GM18873 (cell line): ENCODE results near the gene FSTL5.

ENCODE experiments used
- ATAC-seq: cut with Tn5 transposase; IDR thresholded peaks from one replicate; pipeline ENCODE4 v1.9.1; 2021; ENCODE audit warnings: mild to moderate bottlenecking, moderate library complexity, moderate number of reproducible peaks; ENCODE audit not compliant: unreplicated experiment, low FRiP score

Gene FSTL5

GRCh38 chr4:161519611-161520010 is 644.2 kb downstream of the FSTL5 start:
- no peak for ATAC-seq

GRCh38 chr4:161517941-161518340 is 645.9 kb downstream of the FSTL5 start:
- no peak for ATAC-seq

GRCh38 chr4:161505141-161505540 is 658.7 kb downstream of the FSTL5 start:
- no peak for ATAC-seq

GRCh38 chr4:161498155-161498554 is 665.6 kb downstream of the FSTL5 start:
- ATAC-seq = no peak

- ATAC-seq = no peak
Measured at GRCh38 chr4:161486461-161486860, 677.3 kb downstream of the FSTL5 start.

GRCh38 chr4:161466316-161466715 is 697.5 kb downstream of the FSTL5 start:
- ATAC-seq = no peak

GRCh38 chr4:161463436-161463835 is 700.4 kb downstream of the FSTL5 start:
- no peak for ATAC-seq

GRCh38 chr4:161457906-161458305 is 705.9 kb downstream of the FSTL5 start:
- ATAC-seq = no peak

- no peak for ATAC-seq
Measured at GRCh38 chr4:161457311-161457710, 706.5 kb downstream of the FSTL5 start.

GRCh38 chr4:161454860-161455259 is 708.9 kb downstream of the FSTL5 start:
- ATAC-seq = no peak

- ATAC-seq = no peak
Measured at GRCh38 chr4:161448550-161449180, 715.1 kb downstream of the FSTL5 start.

GRCh38 chr4:161444626-161445025 is 719.2 kb downstream of the FSTL5 start:
- ATAC-seq = no peak

GRCh38 chr4:161442921-161443320 is 720.9 kb downstream of the FSTL5 start:
- ATAC-seq = no peak

- ATAC-seq = no peak
Measured at GRCh38 chr4:161438096-161438495, 725.7 kb downstream of the FSTL5 start.

GRCh38 chr4:161428180-161428965 is 735.4 kb downstream of the FSTL5 start:
- no peak for ATAC-seq

GRCh38 chr4:161419822-161420221 is 744.0 kb downstream of the FSTL5 start:
- ATAC-seq = no peak

GRCh38 chr4:161411901-161412300 is 751.9 kb downstream of the FSTL5 start:
- ATAC-seq = no peak

- ATAC-seq = no peak
Measured at GRCh38 chr4:161404346-161405110, 759.3 kb downstream of the FSTL5 start.

- no peak for ATAC-seq
Measured at GRCh38 chr4:161403781-161404180, 760.0 kb downstream of the FSTL5 start.

- ATAC-seq = no peak
Measured at GRCh38 chr4:161393602-161394001, 770.2 kb downstream of the FSTL5 start.

- ATAC-seq = no peak
Measured at GRCh38 chr4:161382655-161383054, 781.1 kb downstream of the FSTL5 start.
